Activated CD4-positive, alpha-beta T cell treated with anti-CD3 and anti-CD28 coated beads, Interleukin-10, Interleukin-2, amounts not matched to agents 100 ng/mL and 50 ng/mL, durations not matched to agents 16 hours and 8 hours (primary cell): ENCODE data around the gene NAV2.

ENCODE experiments used
- DNase-seq: peaks from one replicate; pipeline ENCODE4 v3.0.0-alpha.2; 2020

The NAV2 gene

DNA sequence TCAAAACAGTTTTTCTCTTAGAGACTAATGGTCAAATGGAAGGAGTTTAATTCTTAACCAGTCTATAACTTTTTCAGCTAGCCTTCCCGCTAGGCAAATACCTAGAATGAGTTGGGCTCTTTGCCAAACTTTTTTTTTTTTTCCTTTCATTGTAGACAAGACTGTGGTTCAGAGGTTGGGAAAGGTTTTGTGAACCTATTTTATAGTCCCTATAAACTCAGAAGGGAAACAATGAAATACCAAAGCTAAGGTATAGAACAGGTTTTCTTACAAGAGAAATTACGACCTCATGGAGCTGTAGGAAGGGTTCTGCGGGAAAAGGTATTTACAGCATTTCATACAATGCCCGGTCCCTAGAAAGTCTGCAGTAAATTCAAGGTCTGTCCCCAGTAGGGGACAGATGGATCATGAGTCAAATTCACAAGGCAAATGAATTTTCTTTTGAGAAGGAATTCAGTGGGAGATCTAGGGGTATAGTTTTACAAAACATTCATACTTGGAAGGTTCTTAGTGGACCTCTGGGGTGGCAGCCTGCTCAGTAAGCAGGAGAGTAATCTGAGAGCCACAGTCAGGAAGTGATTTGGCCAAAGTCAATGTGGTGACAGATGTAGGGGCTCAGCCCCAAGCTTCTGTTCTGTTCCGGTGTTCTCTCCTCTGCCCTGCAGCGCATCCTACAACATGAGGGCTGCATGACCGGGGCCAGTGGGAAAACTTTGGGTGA lies 300.9 kb downstream of the NAV2 start:
- DNase-seq: no peak

GRCh38 chr11:20014067-20014402 lies 301.4 kb downstream of the NAV2 start:
- DNase-seq: no peak

DNA sequence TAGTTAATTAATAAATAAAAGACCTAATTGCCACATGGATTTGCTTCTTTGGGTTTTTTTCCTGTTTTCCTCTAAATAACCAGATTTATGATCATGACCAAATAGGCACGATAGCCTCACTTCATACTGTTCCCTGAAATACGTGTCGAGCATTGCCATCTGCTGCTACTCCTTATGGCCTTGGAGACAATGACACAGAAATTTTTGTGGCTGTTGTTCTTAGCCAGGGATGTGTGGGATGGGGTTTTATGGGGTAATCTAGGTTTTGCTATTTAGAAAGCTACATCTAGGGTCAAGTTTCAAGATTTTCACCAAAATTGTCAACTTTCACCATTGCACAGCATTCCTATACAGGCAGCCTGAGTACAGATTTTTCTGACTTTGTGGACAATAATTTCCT lies 302.5 kb downstream of the NAV2 start:
- no peak for DNase-seq

GRCh38 chr11:20015529-20016427 lies 303.1 kb downstream of the NAV2 start:
- no peak for DNase-seq

GRCh38 chr11:20016526-20016925 lies 303.9 kb downstream of the NAV2 start:
- DNase-seq: no peak

DNA sequence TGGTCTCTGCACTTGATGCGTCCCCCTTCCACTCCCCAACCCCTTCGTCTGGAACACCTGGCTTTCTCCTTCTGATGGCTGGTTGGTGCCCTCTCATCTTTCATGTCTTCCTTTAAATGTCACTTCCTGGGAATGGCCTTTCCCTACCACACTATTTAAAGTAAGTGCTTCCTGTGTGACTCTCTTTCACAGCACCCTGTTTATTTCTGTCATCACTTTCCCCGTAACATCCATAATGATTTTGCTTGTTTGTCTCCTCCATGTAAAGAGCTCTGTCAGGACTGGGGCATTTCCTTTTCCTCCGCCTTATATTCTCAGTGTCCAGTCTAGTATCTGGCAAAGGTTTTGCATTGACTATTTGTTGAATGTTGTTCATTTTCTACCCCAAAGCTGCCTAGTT lies 304.7 kb downstream of the NAV2 start:
- DNase-seq: no peak

- no peak for DNase-seq
Observed at GRCh38 chr11:20020198-20020597, 307.6 kb downstream of the NAV2 start.

DNA sequence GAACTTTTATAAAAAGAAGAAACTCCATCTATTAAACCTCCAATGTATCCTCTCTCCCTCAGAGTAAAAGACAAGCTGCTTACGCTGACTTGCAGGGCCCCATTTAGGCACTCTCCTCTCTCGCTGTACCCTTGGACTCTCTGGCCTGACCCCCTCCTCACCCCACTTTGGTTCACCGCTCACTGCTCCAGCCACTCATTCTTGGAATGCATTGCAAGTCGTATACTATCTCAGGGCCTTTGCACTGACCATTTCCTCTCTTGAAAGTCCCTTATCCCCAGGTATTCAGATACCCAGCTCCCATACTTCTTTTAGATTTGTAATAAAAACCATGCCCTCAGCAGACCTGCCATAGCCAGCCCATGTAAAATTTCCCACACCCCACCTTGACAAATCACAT lies 308.1 kb downstream of the NAV2 start:
- no peak for DNase-seq

- no peak for DNase-seq
Observed at GRCh38 chr11:20021212-20021611, 308.6 kb downstream of the NAV2 start.

GRCh38 chr11:20021771-20022362 lies 309.2 kb downstream of the NAV2 start:
- DNase-seq: no peak

GRCh38 chr11:20022363-20023081 lies 309.9 kb downstream of the NAV2 start:
- no peak for DNase-seq

DNA sequence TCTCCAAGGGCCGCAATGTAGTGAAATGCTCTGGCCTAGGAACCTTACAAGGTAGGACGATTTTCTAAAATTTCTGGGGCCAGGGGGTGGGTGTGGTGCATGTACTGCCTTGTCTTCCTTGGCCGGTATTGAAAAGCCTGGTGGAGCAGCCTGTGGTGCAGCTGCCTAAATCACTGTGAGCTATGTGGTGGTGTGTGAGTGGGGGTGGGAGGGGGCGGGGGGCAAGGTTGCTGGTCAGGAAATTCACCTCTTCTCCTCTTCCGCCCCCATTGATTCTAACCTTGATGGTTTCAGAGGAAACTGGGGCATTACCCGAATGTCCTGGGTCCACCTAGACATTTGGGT lies 310.4 kb downstream of the NAV2 start:
- no peak for DNase-seq

DNA sequence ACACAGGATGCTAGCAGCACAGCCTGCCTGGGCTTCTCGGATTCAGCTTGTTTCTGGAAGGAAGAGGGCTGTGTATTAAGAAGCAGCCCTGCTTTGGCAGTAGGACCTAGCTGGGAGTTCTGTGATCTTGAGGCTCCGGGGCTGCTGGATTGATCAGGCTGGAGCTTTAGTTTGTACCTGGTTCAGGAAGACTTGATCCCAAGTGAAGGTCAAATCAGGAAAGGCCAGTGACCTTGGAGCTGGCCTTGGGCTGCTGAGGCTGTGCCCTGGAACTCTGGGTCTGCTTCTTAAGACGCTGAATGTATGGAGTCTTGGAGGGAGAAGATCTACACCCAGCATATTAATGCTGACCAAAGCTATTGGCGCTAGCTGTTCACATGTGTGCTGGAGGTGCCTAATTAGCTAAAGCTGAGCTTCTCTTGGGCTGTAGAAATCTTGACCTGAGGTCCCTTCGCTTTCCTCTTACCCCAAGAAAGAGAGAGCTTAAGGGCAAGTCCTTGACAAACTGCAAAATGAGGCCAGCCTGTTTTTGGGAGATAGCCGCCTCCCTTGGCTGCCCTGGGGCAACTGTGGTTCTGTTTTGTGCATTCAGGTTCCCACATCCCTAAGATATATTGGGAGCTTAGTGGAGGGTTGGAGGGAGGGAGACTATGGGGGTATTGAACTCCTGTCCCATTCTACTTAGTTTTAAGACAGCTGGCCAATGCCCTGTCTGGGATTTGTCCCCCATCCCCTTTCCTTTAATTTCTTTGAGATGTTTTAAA lies 311.7 kb downstream of the NAV2 start:
- no peak for DNase-seq

DNA sequence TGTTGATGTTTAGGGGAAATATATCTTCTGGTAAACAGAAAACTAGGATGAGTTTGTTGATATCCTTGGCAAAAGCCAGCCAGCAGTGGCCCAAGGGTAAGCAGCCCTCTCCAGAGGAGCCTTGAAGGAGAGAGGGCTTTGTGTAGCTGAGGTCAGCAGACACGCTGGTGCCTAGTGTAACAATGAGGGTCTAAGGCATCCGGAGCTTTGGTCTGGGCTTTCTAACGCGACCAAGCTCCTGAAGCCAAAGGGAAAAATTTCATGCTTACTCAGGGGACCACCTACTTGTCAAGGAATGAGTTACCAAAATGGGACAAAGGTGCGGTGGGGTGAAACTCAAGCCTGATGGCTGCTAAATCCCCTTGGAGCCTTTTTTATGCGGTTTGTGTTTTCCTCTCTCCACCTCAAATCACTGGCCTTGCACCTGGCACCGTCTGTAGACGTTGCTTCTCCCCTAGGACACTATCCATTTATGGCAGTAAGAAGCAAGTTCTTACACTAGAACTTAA lies 312.7 kb downstream of the NAV2 start:
- DNase-seq: no peak

DNA sequence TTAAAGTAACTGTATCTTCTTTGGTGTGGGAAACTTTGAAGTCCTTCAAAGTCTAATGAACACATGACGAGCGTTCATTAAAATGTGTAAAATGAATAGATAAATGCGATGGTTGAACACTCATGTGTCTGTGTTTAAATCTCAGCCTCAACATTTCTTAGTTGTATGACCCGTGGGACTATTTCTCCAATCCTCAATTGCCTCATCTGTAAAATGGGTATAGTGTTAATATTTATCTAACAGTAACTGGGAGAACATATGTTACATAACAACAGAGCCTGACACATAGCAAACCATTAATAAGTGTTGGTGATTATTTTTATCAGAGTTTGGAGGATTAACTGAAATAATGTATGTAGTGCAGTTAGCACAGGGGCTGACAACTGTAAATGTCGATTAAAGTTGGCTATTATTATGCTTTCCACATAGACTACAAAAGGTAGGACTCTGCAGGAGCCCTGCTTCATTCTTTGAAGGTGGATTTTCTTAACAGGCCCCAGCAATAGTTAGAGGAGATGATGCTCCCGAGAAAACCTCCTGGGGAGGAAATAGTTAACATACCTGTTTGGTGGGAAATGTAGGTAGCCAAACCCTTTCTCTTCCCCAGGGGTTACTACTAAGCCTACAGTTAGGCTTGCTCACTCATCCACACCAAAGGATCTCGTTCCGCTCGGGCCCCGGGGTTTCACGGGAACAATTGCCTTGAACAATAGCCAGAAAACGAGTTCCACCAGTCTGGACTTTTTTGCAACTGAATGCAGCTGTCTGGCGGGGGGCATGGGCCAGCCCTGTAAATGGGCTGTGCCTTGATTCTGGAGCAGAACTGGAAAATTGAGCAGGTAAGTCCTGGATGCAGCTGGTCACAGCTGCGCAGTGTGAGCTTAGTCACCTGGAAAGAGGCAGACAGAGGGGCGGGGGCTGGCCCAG lies 314.3 kb downstream of the NAV2 start:
- DNase-seq: no peak

DNA sequence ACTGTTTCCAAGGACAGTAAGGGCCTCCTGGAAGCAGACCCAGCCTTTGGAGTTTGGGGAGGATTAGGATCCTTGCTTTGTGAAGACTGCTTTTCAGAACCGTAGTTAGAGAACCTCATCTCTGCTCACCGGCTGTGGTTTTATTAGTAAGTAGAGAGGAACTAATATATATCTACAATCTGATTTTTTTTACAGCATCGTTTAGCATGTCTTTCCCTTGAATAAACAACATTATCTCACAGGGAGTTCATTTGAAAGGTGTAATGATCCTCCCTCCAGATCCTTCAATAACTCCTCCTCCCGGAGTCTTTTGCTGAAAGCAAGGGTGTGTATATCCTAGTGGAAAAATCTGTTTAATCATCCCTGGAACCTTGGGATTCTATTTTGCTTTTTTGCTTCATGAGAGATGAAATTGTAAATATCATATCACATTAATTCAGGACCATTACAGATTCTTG lies 314.9 kb downstream of the NAV2 start:
- DNase-seq: no peak

GRCh38 chr11:20029193-20029592 lies 316.6 kb downstream of the NAV2 start:
- DNase-seq: no peak

GRCh38 chr11:20030472-20030871 lies 317.8 kb downstream of the NAV2 start:
- DNase-seq: no peak

- no peak for DNase-seq
Observed at GRCh38 chr11:20031155-20032001, 318.7 kb downstream of the NAV2 start.

GRCh38 chr11:20032127-20032526 lies 319.5 kb downstream of the NAV2 start:
- no peak for DNase-seq
